HG03558 (cell line): ENCODE data around the gene RUVBL2.
"Not testable (repeated sequence)": the region's sequence is repeated elsewhere in the genome, so short reads cannot be mapped to it uniquely, and the experiment has no call there.

ENCODE experiments used
- ATAC-seq: cut with Tn5 transposase; IDR thresholded peaks from one replicate; pipeline ENCODE4 v1.9.1; 2021; ENCODE audit warnings: moderate number of reproducible peaks; ENCODE audit not compliant: unreplicated experiment; ENCODE audit errors: extremely low read depth

Gene RUVBL2

DNA sequence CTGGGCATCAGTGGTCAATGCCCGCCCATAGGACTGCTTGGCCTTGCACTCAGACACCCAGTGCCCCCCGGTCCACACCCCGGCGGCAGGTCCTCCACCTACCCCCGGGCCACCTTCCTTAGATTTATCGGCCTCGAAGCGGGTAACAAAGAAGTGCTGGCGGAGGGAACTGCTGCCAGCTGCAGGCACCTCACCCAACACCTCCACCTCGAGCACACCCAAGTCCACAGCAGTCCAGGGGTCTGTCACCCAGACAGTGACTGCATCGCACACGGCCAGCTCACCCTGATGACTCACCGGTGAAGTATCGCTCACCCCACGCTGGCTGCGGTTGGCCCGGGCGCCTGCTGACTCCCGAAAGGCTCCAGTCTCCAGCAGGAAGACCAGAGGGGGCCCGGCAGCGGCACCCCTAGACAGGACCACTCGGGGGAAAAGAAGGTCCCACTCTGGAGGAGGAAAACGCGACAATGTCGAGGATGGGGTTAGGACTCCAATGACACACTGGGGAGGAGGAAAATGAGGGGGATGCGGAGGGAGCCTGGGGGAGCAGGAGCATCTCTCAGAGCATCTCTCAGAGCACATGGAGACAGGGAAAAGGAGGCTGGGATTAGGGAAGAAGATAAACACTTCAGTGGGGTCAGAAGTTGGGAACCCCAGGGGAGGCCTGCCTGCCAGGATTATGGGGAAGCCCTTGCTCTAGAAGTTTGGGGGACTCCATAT lies 45.0 kb downstream of the RUVBL2 start:
- ATAC-seq, result not testable (repeated sequence)

DNA sequence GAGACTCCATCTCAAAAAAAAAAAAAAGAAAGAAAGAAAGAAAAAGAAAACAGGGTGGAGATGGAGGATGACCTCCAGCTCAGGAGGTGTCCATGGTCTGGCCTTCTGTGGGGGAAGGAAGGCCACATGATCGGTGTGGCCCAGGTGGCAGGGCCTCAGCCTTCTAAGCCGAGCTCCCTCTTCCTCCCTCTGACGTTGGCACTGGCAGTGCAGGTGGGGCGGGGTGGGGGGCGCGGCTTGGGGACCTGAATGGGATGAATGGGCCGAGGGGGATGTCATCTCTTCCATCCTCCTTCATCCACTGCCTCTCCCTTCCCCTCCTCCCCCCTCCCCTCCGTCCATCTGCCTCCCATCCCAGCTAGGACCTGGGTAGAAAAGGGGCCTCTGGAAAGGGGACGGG lies 46.0 kb downstream of the RUVBL2 start:
- ATAC-seq, result not testable (repeated sequence)

DNA sequence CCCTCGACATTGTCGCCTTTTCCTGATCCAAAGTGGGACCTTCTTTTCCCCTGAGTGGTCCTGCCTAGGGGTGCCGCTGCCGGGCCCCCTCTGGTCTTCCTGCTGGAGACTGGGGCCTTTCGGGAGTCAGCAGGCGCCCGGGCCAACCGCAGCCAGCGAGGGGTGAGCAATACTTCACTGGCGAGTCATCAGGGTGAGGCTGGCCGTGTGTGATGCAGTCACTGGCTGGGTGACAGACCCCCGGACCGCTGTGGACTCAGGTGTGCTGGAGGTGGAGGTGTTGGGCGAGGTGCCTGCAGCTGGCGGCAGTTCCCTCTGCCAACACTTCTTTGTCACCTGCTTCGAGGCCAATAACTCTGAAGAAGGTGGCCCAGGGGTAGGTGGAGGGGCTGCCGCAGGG lies 48.5 kb downstream of the RUVBL2 start:
- ATAC-seq, result no peak

DNA sequence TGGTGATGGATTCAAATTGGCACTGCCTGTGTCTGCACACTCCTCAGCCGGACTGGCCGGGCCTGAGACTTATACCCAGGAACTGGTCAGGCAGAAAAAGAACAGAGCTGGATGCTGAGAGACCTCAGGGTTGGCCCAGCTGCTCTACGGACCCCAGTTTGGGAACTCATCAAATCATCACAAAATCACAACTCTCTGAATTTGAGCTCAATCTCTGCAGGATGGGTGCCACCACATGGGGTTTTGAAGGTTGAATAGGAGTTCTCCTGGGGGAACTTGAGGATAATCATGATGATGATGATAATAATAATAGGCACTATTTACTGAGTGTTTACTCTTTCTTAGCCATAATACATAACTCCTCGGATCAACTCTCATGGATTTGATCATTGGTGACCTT lies 49.0 kb downstream of the RUVBL2 start:
- not testable (repeated sequence) for ATAC-seq

DNA sequence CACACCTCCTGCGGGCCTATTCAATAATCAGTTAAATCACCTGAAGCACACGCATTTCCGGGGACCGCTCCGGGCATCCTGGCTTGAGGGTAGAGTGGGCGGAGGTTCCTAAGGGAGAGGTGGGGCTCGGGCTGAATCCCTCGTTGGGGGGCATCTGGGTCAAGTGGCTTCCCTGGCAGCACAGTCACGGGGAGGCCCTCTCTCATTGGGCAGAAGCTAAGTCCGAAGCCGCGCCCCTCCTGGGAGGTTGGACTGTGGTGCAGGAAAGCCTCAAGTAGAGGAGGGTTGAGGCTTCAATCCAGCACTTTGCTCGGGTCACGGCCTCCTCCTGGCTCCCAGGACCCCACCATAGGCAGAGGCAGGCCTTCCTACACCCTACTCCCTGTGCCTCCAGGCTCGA lies 49.9 kb downstream of the RUVBL2 start, which contains the start of gene CGB5:
TSS of gene CGB5 (plus strand) at position 301 of the 400 bp plus-strand sequence. CDS start 362 bp downstream, outside the sequence.
- ATAC-seq, result not testable (repeated sequence)

DNA sequence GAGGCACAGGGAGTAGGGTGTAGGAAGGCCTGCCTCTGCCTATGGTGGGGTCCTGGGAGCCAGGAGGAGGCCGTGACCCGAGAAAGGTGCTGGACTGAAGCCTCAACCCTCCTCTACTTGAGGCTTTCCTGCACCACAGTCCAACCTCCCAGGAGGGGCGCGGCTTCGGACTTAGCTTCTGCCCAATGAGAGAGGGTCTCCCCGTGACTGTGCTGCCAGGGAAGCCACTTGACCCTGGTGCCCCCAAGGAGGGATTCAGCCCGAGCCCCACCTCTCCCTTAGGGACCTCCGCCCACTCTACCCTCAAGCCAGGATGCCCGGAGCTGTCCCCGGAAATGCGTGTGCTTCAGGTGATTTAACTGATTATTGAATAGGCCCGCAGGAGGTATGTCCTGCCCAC lies 55.3 kb downstream of the RUVBL2 start, which contains the start of gene CGB8:
TSS of gene CGB8 (minus strand) at position 101 of the 400 bp plus-strand sequence. CDS start 372 bp downstream, outside the sequence.
- ATAC-seq, result not testable (repeated sequence)

DNA sequence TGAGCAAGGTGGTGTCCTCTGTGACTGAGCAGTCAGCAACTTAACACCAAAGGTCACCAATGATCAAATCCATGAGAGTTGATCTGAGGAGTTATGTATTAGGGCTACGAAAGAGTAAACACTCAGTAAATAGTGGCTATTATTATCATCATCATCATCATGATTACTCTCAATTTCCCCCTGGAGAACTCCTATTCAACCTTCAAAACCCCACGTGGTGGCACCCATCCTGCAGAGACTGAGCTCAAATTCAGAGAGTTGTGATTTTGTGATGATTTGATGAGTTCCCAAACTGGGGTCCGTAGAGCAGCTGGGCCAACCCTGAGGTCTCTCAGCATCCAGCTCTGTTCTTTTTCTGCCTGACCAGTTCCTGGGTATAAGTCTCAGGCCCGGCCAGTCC lies 56.1 kb downstream of the RUVBL2 start:
- not testable (repeated sequence) for ATAC-seq

DNA sequence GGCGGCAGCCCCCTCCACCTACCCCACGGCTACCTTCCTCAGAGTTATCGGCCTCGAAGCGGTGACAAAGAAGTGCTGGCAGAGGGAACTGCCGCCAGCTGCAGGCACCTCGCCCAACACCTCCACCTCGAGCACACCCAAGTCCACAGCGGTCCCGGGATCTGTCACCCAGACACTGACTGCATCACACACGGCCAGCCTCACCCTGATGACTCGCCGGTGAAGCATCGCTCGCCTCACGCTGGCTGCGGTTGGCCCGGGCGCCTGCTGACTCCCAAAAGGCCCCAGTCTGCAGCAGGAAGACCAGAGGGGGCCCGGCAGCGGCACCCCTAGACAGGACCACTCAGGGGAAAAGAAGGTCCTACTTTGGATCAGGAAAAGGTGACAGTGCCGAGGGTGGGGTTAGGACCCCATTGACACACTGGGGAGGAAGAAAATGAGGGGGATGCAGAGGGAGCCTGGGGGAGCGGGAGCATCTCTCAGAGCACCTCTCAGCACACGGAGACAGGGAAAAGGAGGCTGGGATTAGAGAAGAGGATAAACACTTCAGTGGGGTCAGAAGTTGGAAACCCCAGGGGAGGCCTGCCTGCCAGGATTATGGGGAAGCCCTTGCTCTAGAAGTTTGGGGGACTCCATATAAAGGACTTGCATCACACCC lies 56.8 kb downstream of the RUVBL2 start:
- not testable (repeated sequence) for ATAC-seq

DNA sequence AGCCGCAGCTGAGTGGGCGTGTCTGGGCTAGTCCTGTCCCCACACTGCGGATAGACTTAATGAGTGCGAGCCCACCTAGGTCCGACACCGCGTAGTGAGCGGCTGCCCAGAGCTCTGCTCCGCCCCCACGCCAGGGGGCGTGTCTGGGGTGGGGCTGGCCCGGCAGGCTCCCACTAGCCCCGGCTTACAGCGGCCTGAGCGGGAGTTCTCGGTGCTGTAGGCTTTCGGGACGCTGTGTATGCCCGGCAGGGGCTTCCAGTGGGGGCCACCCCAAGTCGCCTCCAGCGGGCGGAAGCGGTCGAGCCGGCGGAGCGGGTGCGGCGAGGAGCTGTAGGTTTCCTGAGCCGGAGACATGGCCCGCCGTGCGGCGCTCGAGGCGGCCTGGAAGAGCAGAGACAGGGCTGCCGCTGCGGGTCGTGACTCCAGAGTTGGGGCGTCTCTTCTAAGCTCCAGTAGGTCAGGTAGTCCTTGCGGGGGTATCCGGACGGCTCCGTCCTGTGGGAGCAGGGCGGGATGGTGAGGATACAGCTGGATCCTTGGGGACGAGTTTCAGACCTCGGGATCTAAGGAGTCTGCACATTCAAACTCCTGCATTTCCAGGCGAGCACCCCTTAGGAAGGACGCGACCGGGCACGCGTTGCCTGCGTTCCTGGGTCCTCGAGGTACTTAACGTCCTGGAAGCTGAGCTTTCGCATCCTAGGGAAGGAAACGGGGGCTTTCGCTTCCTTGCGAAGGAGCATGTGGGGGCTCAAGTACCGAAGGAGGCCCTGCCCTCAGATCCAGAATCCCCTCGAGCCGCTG lies 62.6 kb downstream of the RUVBL2 start:
- no peak for ATAC-seq

DNA sequence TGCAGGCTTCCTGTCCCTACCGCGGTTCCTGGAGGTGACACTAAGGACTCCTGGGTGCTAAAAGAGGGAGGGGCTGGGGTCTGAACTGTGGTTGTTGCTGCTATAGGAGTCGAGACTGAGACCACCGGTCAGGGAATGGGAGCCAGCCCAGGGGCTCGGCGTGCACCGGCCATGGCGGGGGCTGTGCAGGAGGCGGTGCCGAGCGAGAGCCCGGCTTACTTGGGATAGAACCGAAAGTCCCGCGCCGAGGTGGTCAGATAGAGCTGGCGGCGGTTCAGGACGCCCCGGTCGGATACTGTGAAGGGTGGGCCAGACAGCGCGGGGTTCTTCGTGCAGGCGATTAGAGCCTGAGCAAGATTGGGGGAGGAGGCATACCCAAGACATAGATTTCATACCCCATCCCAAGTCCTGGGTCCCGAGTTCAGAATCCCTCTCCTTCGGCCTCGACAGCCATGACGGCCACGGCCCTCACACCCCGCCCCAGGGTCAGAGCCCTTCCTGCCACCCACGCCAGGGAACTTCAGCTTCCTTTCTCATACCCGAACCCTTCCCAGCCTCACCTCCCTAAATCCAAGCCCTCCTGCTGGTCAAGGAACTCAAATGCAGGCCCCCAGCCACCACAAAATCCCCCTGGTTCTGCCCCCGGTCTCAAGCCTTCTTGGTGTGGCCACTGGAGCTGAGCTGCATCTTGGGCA lies 63.4 kb downstream of the RUVBL2 start:
- ATAC-seq, result not testable (repeated sequence)

DNA sequence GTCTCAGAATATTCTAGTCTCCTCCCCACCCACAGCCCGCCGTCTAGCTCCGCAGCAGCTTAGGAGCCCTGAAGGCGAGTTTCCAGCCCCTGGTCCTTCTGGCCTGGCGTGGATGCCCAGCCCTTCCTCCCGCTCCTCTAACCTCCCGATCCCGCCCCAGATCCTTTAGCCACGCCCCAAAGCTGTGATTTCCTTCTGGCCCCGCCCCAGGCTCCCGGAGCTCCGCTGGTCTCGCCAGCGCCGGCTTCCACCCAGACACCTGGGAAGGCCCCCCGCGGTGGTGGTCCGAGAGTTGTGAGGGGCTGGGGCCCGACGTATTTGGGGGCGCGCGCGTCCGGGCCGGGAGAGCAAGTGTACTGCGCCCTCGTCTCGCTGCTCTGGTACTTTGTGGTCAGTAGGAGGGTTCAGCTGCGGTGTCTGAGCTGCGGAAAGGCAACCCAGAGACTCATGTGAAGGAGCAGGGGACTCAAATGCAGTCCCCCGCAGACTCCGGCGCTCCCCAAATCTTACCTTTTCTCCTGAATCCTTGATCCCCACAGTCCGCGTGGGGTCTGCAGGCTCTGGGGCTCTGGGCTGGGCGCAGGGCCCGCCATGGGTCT lies 64.0 kb downstream of the RUVBL2 start, which contains the start of gene CGB7:
TSS of gene CGB7 (minus strand) at position 114 of the 599 bp plus-strand sequence. CDS start 2,374 bp downstream, outside the sequence.
- ATAC-seq, result no peak

DNA sequence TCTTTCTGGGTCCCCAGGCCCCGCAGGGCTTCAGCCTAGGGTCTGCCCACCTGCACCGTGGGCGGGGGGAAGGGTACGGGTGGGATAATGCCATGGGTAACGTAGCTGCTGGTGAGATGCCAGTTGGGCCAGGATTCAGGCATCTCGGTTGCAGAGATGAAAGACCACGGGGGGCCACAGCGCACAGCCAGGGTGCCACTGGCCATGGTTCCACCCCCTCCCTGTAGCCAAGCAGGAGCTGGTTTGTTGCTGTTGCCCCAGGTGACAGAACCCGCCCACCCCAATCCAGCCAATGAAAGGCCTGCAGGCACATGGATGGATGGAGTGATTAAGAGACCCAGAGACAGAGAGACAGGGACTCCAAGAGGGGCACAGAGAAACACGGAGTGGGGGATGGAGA lies 64.9 kb downstream of the RUVBL2 start:
- no peak for ATAC-seq

DNA sequence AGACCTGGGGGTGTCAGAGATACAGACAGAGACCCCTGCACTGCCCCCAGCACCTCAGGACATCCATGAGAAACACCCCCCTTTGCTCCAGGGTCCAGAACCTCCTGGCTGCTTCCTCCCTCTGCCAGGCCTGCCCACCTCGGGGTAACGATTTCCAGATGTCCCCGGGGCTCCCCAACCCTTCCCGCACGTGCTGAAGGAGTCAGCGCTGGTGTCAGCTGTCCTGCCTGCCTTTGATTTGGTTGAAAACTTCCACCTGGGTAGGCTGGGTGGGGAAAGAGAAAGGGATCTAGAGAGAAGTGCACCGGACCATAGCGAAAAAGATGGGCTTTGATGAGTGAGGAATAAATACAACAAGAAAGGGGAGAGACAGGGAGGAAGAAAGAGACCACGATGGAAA lies 65.4 kb downstream of the RUVBL2 start:
- no peak for ATAC-seq

DNA sequence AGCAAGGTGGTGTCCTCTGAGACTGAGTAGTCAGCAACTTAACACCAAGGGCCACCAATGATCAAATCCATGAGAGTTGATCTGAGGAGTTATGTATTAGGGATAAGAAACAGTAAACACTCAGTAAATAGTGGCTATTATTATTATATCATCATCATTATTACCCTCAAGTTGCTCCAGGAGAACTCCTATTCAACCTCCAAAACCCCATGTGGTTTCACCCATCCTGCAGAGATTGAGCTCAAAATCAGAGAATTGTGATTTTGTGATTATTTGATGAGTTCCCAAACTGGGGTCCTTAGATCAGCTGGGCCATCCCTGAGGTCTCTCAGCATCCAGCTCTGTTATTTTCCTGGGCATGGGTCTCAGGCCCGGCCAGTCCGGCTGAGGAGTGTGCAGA lies 67.3 kb downstream of the RUVBL2 start:
- no peak for ATAC-seq

DNA sequence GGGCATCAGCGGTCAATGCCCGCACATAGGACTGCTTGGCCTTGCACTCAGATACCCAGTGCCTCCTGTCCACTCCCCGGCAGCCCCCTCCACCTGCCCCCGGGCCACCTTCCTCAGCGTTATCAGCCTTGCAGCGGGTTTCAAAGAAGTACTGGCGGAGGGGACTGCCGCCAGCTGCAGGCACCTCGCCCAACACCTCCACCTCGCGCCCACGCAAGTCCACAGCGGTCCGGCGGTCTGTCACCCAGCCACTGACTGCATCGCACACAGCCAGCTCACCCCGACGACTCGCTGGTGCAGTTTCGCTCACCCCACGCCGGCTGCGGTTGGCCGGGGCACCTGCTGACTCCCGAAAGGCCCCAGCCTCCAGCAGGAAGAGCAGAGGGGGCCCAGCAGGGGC lies 67.8 kb downstream of the RUVBL2 start:
- ATAC-seq, result no peak

DNA sequence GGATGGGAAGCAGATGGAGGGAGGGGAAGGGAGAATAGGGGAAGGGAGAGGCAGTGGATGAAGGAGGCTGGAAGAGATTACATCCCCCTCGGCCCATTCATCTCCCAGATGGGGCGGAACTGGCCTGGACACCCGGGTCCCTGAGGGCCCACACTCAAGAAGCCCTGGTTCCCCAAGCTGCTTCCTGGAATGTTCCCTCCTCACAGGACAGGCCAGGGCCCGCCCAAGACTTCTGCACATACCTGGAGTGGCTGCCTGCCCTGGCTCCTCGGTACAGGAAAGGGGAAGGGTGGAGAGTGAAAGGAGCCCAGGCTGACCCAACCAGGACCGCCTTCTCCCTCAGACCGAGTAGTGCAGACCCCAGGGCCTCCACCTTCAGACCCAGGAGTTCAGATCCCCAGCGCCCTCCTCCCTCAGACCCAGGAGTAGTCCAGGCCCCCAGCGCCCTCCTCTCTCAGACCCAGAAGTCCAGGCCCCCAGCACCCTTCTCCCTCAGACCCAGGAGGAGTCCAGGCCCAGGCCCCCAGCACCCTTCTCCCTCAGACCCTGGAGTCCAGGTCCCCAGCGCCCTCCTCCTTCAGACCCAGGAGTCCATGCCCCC lies 70.4 kb downstream of the RUVBL2 start:
- no peak for ATAC-seq

DNA sequence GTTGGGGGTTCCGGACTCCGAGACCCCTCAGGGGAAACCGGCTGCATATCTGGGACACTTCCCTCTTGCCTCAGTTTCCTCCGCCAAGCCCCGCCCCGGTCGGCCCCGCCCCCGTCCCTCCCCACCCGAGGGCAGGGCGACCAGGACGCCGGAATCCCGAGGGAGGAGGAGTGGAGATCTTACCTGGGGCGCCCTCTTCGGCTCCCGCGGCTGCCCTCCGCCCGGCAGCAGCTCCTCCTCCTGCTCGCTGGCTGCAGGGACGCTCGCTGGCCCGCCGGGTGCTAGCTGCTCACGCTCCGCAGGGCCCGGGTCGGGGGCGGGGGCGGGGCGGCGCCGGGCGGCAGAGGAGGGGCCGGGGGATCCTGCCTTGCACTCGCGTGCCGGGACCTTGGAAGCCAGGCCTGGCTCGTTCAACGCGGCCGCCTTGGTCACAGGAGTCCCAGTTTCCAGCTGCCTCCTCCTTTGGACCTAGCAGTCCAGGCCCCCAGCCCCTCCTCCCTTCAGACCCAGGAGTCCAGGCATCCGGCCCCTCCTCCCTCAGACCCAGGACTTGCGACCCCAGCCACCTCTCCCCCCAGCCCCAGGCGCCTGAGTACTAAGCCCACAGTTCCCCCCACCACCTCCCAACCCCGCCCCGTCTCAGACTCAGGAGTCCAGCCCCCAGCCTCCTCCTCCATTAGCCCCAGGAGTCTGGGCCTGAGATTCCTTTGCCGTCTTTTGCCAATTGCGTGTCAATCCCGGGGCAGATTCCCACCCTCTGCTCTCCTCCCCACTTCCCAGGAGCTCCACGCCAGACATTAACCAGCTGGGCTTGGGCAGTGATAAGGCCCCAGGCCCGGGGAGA lies 71.3 kb downstream of the RUVBL2 start, which contains the start of gene NTF4:
TSS of gene NTF4 (minus strand) at position 51 of the 844 bp plus-strand sequence. CDS start 2,821 bp downstream, outside the sequence.
- no peak for ATAC-seq
